ENCODE results near the gene HGFAC.

GRCh38 chr4:3420606-3420955, 21.2 kb upstream of the HGFAC start:
- TF ChIP-seq IRF3 (IDR thresholded peaks at IDR 0.05), result no peak
- TF ChIP-seq EP300 (IDR thresholded peaks at IDR 0.05; ENCODE audit: borderline replicate concordance in 1 of 2, control insufficient read depth in 1 of 2, low read depth in 2 of 2, low read length in 2 of 2), result no peak

Data from GM12878 (cell line).